Gastrocnemius medialis (tissue), 4 donors: ENCODE results near the gene LPIN3.

Experiments
- POLR2A ChIP-seq, 2 donors: fragments of 450-650 bp; IDR thresholded peaks; one replicate each; pipeline ENCODE4 v1.6.1; 2017; ENCODE audit warnings: antibody characterized with exemption in 2 of 2, mild to moderate bottlenecking in 2 of 2, moderate library complexity in 2 of 2
- TF ChIP-seq, protein P1 (sequence below), 5 experiments: fragments of 450-650 bp in 3 of 5; fragments of 200-600 bp in 2 of 5; sonication (generic) in 2 of 5; IDR thresholded peaks in 4 of 5; conservative IDR thresholded peaks in 1 of 5; 1 replicate in 4 of 5; 2 replicates in 1 of 5; pipeline ENCODE4 v1.5.1; 2016 to 2019; ENCODE audit warnings: antibody characterized with exemption in 5 of 5, mild to moderate bottlenecking in 3 of 5, moderate library complexity in 3 of 5

DNA sequence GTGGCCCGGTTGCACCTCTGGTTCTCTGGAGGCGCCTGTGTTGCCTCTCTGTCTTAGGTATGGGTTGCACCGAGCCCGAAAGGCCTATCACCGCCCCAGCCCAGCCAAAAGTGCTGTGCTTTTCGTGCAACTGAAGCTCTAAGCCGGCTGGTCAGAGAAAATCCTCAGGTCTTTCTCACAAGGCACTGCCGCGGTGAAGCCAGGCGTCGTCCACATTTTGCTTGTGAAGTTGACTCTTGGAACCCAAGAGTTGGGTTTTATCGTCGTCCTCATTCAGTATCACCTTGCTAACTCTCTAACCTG, 26.7 kb downstream of the LPIN3 start:
- no peak for TF ChIP-seq POLR2A (IDR thresholded peaks at IDR 0.05)
- TF ChIP-seq, protein P1, sequence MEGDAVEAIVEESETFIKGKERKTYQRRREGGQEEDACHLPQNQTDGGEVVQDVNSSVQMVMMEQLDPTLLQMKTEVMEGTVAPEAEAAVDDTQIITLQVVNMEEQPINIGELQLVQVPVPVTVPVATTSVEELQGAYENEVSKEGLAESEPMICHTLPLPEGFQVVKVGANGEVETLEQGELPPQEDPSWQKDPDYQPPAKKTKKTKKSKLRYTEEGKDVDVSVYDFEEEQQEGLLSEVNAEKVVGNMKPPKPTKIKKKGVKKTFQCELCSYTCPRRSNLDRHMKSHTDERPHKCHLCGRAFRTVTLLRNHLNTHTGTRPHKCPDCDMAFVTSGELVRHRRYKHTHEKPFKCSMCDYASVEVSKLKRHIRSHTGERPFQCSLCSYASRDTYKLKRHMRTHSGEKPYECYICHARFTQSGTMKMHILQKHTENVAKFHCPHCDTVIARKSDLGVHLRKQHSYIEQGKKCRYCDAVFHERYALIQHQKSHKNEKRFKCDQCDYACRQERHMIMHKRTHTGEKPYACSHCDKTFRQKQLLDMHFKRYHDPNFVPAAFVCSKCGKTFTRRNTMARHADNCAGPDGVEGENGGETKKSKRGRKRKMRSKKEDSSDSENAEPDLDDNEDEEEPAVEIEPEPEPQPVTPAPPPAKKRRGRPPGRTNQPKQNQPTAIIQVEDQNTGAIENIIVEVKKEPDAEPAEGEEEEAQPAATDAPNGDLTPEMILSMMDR (IDR thresholded peaks at IDR 0.05 in 4 of 5, conservative IDR thresholded peaks at IDR 0.05 in 1 of 5) = no peak
